T47D (cell line): Measurements from ENCODE around the gene NSUN7.

Experiments used
- DNase-seq, 2 experiments: peaks; one replicate each; pipeline versions ENCODE4 v3.0.0 to v3.0.0-alpha.2; 2011 to 2012; ENCODE audit warnings: low read depth in 1 of 2, low spot score in 1 of 2
- JUND ChIP-seq: IDR thresholded peaks from 2 replicates; pipeline ENCODE4 v1.6.1; 2012; ENCODE audit warnings: low read depth
- in situ Hi-C: cut with HindIII; loops from 2 replicates; pipeline ENCODE4 v1.10.0; 2016; ENCODE audit warnings: low sequenced_read_pairs, low pct_unique_long_range_greater_than_20kb

The NSUN7 gene

GRCh38 chr4:40831146-40831907 lies 81.6 kb downstream of the NSUN7 start:
- no peak for DNase-seq
- in situ Hi-C loops: no loop called here
- no peak for TF ChIP-seq JUND

- no peak for DNase-seq
- TF ChIP-seq JUND: no peak
- in situ Hi-C loops: no loop called here
These were observed 82.4 kb downstream of the NSUN7 start for GRCh38 chr4:40832175-40832574.

- DNase-seq: no peak
- TF ChIP-seq JUND: no peak
- in situ Hi-C loops: no loop called here
These were observed 83.5 kb downstream of the NSUN7 start for GRCh38 chr4:40833212-40833611.

GRCh38 chr4:40837094-40837870 lies 87.5 kb downstream of the NSUN7 start:
- in situ Hi-C loops: no loop called here
- TF ChIP-seq JUND: no peak
- no peak for DNase-seq

- in situ Hi-C loops: no loop called here
- peak in 1 of 2 experiments; percentile 8 for DNase-seq
- no peak for TF ChIP-seq JUND
These were observed 89.0 kb downstream of the NSUN7 start for GRCh38 chr4:40838742-40839141.

- in situ Hi-C loops: no loop called here
- no peak for DNase-seq
- TF ChIP-seq JUND: no peak
These were observed 90.7 kb downstream of the NSUN7 start for GRCh38 chr4:40840255-40840984.

GRCh38 chr4:40840985-40841571 lies 91.3 kb downstream of the NSUN7 start:
- TF ChIP-seq JUND: no peak

GRCh38 chr4:40842318-40842717 lies 92.6 kb downstream of the NSUN7 start:
- in situ Hi-C loops: no loop called here
- no peak for TF ChIP-seq JUND
- DNase-seq: no peak

More at GRCh38 chr4:40840985-40841571, 91.3 kb downstream of the NSUN7 start:
- DNase-seq: peak in 1 of 2 experiments; percentile 86
- in situ Hi-C loops: no loop called here

- in situ Hi-C loops: no loop called here
These were observed 93.1 kb downstream of the NSUN7 start for GRCh38 chr4:40842725-40843423.

GRCh38 chr4:40843696-40844095 lies 93.9 kb downstream of the NSUN7 start:
- DNase-seq: peak in 1 of 2 experiments; percentile 53
- TF ChIP-seq JUND: no peak
- in situ Hi-C loops: no loop called here

More at GRCh38 chr4:40842725-40843423, 93.1 kb downstream of the NSUN7 start:
- peak in 1 of 2 experiments; percentile 80 for DNase-seq
- no peak for TF ChIP-seq JUND

GRCh38 chr4:40844261-40844660 lies 94.5 kb downstream of the NSUN7 start:
- TF ChIP-seq JUND: no peak
- in situ Hi-C loops: no loop called here
- no peak for DNase-seq
